ENCODE data around the gene FTCD.
"Not testable (repeated sequence)": the region's sequence is repeated elsewhere in the genome, so short reads cannot be mapped to it uniquely, and the experiment has no call there.

The FTCD gene

DNA sequence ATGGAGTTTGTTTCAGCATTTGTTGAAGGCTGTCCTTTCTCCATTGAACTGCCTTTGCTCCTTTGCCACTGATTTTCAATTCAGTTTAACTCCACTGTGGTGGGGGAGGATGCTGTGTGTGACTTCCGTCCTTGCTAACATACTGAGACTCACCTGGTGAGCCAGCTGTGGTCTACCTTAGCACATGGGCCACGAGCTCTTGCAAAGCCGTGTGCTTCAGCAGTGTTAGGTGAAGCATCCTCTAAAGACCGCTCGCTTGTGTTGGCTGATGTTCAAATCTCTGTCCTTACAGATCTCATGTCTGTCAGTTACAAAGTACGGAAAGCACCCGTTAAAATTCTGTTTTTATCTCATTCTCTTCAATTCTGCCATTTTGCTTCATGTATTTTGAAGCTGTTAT is 32.4 kb upstream of the FTCD start:
- DNase-seq: no peak

DNA sequence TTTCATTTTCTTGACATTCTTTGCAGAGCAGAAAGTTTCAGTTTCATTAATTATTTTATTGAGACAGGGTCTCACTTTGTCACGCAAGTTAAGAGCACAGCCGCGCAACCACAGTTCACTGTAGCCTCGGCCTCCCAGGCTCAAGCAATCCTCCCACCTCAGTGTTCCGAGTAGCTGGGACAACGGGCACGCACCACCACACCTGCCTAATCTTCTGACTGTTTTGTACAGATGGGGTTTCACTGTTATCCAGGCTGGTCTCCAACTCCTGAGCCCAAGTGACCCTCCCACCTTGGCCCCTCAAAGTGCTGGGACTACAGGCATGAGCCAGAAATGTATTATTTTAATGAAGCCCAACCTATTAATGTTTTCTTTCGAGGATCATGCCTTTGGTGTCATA is 31.9 kb upstream of the FTCD start:
- no peak for DNase-seq

DNA sequence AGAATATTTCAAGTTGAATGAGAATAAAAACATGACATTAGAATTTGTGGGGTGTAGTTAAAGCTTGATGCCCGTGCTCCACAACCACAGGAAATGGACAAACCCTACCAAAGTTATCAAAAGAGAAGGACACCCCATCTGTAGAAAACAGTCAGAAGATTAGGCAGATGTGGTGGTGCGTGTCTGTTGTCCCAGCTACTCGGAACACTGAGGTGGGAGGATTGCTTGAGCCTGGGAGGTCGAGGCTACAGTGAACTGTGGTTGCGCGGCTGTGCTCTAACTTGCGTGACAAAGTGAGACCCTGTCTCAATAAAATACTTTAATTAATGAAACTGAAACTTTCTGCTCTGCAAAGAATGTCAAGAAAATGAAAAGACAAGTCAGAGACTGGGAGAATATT is 30.3 kb upstream of the FTCD start:
- no peak for DNase-seq

DNA sequence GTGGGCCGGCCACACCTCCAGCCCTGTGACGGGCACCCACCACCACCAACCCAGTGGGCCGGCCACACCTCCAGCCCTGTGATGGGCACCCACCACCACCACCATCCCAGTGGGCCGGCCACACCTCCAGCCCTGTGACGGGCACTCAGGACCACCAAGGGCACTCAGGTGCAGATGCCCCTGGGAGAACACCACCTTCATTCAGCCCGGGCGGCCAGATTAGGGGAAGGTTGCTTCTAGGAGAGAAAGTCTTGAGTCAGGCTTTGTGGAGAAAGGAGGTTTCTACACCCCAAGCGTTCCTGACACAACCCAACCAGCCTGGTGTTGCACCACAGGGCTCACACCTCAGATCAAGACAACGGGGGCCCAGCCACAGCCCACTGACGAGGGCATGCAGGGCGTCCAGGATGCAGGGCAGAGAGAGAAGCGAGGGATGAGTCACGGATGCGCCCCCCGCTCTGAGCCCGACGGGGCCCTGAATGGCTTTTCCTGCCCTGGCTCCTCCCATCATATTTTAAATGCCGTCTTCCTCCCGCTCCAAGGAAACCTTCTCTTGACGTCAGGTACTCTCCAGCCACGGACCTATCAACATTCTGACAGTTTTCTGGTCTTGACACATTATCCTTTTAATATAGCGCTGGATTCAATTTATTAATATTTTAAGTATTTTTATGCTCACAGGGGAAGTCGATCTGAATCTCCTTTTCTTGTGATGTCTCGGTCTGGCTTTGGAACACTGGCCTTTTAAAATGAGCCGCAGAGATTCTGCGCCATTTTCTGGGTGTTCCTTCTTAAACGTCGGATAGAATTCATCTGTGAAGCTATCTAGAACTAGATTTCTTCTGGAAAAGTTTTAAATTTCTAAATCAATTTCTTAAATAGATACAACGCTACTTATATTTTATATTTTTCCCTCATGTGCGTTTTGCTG is 29.5 kb upstream of the FTCD start:
- peak; percentile 44 for DNase-seq

DNA sequence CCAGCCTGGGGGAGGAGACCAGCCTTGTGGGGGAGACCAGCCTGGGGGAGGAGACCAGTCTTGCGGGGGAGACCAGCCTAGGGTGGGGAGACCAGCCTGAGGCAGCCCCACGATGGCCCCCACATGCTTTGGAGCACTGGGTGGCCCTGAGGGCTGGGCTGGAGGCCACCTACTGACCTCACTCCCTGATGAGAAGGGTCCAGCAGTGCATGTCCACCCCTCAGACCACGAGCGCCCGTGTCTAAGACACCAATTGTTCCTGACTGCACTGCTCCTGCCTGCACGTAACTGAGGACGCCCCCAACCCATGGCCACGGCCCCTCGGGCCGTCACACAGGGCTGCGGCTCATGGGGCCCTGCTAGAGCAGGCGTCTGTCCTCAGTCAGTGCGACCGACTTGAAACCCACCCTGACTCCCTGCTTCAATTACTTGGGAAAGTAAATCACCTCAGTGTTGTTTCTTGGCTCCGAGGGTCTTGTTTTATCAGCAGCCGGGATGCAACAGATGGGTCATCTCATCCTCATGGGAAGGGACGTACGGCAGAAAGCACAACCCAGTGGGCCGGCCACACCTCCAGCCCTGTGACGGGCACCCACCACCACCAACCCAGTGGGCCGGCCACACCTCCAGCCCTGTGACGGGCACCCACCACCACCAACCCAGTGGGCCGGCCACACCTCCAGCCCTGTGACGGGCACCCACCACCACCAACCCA is 28.7 kb upstream of the FTCD start, which contains the start of gene SPATC1L:
Gene SPATC1L (minus strand): TSS at position 550 of the 715 bp plus-strand sequence. CDS start 1,643 bp downstream, outside the sequence.
- DNase-seq: no peak

DNA sequence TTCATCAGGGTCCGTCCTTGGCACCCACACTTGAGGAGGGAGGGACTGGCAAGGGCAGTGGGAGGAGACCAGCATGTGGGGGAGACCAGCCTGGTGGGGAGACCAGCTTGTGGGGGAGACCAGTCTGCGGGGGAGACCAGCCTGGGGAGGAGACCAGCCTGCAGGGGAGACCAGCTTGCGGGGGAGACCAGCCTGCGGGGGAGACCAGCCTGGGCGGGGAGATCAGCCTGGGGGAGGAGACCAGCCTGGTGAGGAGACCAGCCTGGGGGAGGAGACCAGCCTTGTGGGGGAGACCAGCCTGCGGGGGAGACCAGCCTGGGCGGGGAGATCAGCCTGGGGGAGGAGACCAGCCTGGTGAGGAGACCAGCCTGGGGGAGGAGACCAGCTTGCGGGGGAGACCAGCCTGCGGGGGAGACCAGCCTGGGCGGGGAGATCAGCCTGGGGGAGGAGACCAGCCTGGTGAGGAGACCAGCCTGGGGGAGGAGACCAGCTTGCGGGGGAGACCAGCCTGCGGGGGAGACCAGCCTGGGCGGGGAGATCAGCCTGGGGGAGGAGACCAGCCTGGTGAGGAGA is 28.0 kb upstream of the FTCD start:
- not testable (repeated sequence) for DNase-seq

DNA sequence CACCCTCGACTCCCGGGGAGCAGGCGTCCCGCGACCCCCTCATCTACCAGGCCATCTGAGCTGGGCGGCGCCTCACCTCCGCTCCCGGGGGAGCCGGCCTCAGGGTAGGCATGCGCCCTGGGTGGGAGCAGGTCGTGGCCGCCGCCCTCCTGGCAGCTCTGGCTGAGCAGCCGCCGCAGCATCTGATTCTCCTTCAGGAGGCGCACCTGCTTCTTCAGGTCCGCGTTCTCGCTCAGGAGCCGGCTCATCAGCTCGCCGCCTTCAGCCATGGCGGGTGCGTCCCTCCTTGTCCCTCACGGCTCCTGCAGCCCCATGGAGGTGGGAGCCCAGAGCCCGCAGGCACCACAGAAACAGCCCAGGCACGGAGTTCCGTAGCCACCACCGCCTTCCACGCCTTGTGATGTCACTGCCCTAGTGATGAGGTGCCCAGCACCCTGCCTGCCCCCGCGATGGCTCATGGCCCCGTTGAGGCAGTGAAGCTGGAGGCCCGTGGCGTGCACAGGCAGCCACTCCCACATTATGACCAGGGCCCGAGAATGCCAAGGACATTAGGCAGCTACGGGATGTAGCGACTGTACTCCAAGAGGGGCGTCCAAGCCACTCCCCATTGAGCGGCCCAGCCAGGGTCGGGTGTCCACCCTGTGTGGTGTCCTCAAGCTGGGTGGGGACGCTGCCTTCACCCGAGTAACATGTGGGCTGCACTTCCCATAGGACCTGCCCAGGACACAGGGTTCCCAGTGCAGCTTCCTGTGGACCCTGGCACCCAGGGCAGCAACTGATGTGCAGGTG is 27.4 kb upstream of the FTCD start:
- DNase-seq: no peak

DNA sequence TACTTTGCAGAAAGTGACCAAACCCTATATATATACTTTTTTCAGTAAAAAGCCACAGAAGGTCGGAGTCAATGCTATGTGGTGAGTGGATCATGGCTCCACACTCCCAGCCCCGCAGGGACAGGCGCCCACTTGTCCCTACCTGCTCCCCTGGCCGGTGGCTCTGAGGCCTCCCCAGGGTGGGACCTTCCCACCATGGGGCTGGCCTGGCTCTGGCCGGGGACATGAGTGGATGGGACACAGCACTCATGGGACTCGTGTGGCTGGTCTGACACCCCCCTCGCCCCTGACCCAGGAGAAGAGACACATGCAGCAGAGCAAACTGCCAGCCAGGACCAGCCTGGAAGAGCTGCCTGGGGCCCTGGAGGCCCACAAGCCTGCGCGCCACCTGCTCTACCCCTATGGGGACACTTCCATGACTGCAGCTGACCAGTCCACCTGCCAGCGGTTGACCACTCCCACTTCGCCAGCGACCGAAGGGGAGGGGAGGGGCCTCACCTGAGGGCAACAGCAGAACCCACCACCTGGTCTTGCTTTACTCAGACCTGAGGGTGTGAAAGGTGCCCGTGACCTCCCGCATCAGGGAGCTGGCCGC is 26.7 kb upstream of the FTCD start:
- DNase-seq: no peak

DNA sequence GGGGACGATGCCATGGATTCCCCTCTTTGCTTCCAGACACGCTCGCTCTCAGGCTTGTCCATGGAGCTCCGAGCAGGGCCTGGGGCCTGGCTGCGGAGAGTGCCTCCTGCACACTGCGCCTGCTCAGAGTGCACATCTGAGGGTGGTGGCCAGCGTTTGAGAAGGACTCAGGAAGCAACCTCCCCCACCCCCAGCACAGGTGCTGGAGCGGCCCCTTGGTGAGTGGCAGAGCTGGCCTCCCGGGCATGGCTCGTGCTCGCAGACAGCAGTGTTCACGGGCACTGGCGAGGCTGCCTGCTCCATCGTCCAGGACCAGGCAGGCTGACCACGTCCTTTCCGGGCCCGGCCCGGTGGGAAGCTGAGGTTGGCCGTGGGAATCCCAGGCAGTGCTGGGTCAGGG is 26.1 kb upstream of the FTCD start:
- DNase-seq: no peak

DNA sequence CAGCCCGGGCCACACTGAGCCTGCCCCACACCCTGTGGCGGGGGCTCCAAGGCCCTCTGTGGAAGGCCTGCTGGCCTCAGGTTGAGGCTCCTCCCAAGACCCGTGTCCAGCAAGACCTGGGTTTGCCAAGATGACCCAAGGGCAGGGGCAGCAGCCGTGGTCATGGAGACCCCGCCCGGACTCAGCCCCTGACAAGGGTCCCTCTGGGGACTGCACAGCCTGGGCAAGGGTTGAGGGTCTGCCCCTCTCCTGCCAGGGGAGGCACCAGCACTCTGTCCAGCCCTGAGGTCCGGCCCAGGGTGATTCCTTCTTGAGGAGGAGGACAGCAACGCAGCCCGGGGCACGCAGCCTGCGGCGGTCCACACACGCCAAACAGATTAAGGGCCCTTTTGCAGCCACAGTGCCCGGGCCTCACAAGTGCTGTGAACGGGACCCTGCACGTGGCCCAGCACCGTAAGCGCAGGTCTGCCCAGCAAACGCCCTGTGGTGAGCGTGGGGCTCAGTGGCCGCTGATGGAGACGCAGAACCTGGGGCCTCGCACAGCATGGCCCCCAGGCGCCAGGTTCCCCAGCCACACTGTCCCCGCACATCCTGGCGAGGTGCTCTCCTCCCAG is 25.5 kb upstream of the FTCD start:
- no peak for DNase-seq

DNA sequence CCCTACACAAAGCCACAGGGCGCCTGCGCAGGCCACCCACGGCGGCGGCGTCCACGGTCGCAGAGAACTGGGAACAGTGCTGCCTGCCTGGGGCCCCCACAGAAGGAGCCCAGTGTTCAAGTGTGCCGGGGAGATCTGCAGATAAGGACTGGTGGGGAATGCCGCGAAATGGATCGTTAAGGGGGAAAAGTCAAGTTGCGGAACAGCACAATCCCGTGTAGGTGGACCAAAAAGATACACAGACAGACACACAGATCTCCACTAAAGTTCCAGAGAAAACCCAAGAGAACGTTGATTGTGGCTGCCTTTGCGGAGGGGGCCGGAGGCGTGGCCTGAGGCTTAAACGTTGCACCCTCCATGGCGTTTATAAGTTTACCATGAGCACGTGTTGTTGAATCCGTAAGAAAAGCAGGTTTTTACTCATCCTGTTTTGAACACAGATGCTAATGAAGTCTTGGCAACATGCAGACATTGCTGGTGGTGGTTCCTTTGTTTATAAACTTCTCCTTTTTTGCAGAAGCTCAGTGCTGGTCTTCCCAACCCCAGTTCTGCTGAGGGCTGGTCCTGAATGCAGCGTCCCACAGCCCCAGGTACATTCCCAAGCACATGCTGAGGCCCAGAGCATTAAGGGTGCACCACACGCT is 24.8 kb upstream of the FTCD start:
- no peak for DNase-seq

DNA sequence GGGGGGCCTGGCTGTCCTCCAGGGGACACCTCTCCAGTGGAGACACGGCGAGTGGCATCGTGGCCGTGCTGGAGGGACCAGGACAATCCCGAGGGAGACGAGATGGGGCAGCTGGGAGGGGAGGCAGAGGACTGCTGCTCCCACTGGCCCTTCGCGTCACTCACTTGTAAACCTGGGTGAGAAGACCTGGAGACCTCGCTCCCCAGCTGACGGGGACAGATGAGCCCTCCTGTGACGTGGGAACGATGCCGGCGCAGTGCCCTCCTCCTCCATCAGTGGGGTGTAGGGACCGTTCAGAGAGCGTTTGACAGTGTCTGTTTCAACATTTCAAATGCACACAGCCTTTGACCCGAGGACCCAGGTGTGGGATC is 24.3 kb upstream of the FTCD start:
- DNase-seq: no peak

DNA sequence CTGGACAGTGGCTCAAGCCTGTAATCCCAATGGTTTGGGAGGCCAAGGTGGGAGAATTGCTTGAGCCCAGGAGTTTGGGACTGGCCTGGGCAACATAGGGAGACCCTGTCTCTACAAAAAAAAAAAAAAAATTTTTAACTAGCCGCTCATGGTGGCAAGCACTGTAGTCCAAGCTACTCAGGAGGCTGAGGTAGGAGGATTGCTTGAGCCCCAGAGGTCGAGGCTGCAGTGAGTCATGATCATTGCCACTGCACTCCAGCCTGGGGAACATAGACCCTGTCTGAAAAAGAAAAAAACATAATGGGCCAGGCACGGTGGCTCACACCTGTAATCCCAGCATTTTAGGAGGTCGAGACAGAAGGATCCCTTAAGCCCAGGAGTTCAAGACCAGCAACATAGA is 23.6 kb upstream of the FTCD start:
- no peak for DNase-seq

DNA sequence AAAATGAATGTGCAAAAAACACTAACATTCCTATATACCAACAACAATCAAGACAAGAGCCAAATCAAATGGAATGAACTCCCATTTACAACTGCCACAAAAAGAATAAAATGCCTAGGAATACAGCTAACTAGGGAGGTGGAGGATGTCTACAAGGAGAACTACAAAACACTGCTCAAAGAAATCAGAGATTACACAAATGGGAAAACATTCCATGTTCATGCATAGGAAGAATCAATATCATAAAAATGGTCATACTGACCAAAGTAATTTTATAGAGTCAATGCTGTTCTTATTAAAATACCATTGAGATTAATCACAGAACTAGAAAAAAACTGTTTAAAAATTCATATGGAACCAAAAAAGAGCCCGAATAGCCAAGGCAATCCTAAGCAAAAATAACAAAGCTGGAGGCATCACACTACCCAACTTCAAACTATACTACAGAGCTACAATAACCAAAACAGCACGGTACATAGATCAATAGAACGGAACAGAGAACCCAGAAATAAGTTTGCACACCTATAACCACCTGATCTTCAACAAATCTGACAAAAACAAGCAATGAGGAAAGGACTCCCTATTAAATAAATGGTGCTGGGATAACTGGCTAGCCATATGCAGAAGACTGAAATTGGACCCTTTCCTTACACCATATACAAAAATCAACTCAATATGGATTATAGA is 21.2 kb upstream of the FTCD start:
- DNase-seq: not testable (repeated sequence)

DNA sequence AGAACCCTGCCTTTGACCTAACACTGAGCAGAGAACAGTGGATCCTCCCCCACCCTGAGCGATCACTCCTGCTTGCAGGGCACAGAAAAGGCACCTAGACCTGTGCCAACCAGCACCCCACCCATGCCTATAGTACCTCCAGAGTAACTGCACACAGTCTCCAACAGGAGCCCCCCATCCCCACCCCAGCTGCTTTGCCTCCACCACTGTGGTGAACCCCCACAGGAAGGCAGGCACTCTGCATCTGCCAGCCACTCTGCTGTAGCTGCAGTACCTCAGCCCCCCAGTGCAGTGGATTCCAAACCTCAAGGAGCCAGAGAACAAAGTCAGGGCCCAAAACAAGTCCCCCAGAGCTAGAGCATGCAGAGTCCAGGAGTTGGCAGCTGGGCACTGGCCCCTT is 18.2 kb upstream of the FTCD start:
- DNase-seq: no peak

DNA sequence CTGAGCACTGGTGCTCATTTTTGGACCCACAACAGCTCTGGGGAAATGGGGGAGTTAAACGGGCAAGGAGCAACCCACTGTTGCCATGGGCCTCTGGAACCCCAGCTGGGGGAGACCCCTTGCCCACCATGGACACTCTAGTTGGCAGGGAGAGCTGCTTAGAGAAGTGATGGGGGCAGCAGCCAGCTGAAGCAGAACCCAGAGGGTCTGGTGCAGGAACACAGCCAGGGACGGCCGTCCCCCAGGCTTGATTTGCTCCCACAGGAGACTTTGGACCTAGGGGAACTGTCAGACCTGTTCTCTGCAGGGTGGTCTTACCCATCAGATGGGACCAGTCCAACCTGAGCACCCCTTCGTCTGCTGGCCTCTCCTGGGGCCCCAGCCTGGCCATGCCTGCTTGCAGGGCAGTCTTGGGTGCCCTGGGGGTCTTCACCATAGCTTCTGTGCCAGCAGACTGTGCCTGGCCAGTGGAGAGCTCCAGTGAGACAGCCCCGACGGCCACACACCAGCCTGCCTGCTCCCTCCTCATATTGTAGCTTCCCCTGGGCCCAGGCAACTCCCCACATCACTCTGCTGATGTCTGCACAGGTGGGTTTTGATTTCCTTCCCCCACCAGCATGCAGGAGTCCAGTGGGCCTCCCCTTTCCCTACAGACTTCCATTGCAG is 17.6 kb upstream of the FTCD start:
- no peak for DNase-seq

DNA sequence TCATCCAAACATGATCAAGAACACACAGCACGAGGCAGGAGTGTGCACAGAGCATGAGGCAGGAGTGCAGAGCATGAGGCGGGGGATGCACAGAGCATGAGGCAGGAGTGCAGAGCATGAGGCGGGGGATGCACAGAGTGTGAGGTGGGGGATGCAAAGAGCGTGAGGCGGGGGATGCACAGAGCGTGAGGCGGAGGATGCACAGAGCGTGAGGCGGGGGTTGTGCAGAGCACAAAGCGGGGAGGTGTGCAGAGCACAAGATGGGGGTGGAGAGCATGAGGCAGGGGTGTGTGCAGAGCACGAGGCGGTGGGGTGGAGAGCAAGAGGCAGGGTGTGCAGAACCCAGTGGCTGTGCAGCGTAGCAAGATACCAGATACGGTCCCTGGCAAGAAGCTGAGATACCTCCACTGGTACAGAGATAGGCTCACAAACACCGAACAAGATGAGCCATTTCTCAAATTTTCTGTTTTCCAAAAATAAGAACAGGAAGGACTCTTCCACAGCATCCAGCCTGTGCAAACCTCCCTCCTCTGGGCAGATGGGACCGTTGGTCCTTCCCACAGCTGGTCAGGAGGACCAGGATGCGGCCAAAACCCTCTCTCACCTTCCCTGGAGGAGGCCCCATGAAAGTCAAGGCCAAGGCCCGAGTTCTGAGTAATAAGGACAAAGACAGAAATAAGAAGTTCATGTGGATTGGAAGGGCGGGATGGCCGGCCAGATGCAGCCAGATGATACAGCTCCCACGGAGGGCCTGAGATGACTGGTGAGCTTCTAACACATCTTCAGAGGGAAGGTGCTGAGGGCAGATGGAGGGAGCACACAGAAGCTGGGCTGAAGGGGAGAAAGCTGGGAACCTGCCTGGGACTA is 16.9 kb upstream of the FTCD start:
- no peak for DNase-seq

DNA sequence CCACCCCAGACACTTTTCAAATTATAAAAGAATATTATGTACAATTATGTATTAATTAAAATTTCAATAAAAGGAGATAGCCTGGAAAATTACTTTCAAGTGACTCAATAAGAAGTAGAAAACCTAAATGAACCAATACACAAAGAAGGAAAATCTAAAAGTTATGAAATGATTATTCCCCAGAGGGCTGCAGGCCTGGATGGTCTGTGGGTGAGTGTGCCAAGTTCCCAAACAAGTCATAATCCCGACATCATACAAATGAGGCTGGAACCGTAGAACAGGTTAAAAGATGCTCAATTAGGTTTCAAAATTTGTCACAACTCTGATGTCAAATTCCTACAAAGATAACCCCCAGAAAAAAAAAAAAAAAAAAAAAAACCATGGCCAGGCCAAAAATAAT is 16.2 kb upstream of the FTCD start:
- no peak for DNase-seq
